Inflammatory macrophage (primary cell): ENCODE measurements around the gene SHROOM3.

Experiments used
- DNase-seq, 2 donors: peaks; one replicate each; pipeline ENCODE4 v3.0.0-alpha.2; 2020 to 2022

The SHROOM3 gene

GRCh38 chr4:76543378-76543777 is 108.3 kb downstream of the SHROOM3 start:
- no peak for DNase-seq

GRCh38 chr4:76544725-76545124 is 109.7 kb downstream of the SHROOM3 start:
- DNase-seq = no peak

GRCh38 chr4:76545226-76545884 is 110.3 kb downstream of the SHROOM3 start:
- DNase-seq = peak; percentile 12 to 42

- DNase-seq = no peak
Measured at GRCh38 chr4:76546327-76546726, 111.3 kb downstream of the SHROOM3 start.

GRCh38 chr4:76546759-76547742 is 112.0 kb downstream of the SHROOM3 start:
- no peak for DNase-seq

GRCh38 chr4:76548704-76549103 is 113.7 kb downstream of the SHROOM3 start:
- no peak for DNase-seq

GRCh38 chr4:76549765-76550164 is 114.7 kb downstream of the SHROOM3 start:
- no peak for DNase-seq

- no peak for DNase-seq
Measured at GRCh38 chr4:76550966-76551780, 116.1 kb downstream of the SHROOM3 start.

- no peak for DNase-seq
Measured at GRCh38 chr4:76554630-76555029, 119.6 kb downstream of the SHROOM3 start.

- DNase-seq = no peak
Measured at GRCh38 chr4:76556452-76556851, 121.4 kb downstream of the SHROOM3 start.

GRCh38 chr4:76558396-76559235 is 123.6 kb downstream of the SHROOM3 start:
- no peak for DNase-seq

GRCh38 chr4:76559236-76560071 is 124.4 kb downstream of the SHROOM3 start:
- no peak for DNase-seq

GRCh38 chr4:76562161-76562560 is 127.1 kb downstream of the SHROOM3 start:
- no peak for DNase-seq

GRCh38 chr4:76562836-76563453 is 127.9 kb downstream of the SHROOM3 start:
- DNase-seq = no peak

- DNase-seq = no peak
Measured at GRCh38 chr4:76563454-76564122, 128.6 kb downstream of the SHROOM3 start.

- DNase-seq = no peak
Measured at GRCh38 chr4:76564123-76564915, 129.3 kb downstream of the SHROOM3 start.

- DNase-seq = no peak
Measured at GRCh38 chr4:76568262-76568661, 133.2 kb downstream of the SHROOM3 start.

GRCh38 chr4:76569225-76569624 is 134.2 kb downstream of the SHROOM3 start:
- DNase-seq = no peak

- DNase-seq = no peak
Measured at GRCh38 chr4:76569706-76570105, 134.7 kb downstream of the SHROOM3 start.
